ENCODE results near the gene NAPB.

Gene NAPB

GRCh38 chr20:23401051-23401450 is 20.2 kb downstream of the NAPB start:
- no peak overlapping the region for H3K27ac ChIP-seq (ENCODE audit: low read depth, low read length)
- H3K9me3 ChIP-seq (ENCODE audit: control insufficient read depth, insufficient read depth, low read depth, low read length) = no peaks in the 10 kb centered on the region
- no peak overlapping the region for H3K9ac ChIP-seq (ENCODE audit: low read length)
- no peaks in the 10 kb centered on the region for H3K4me1 ChIP-seq (ENCODE audit: control insufficient read depth, insufficient read depth, low read length)
- peaks cover 27% of the 10 kb centered on the region for H3K36me3 ChIP-seq (ENCODE audit: control insufficient read depth, insufficient read depth, low read length)
- H3K27me3 ChIP-seq (ENCODE audit: control insufficient read depth, insufficient read depth, low read length) = no peaks in the 10 kb centered on the region
- H3K4me3 ChIP-seq (ENCODE audit: low read depth, low read length) = no peak overlapping the region

GRCh38 chr20:23399568-23400241 is 21.6 kb downstream of the NAPB start:
- Histone ChIP-seq H3K4me3 (ENCODE audit: low read depth, low read length) (no peak overlapping the region), H3K9me3 (ENCODE audit: control insufficient read depth, insufficient read depth, low read depth, low read length) (no peaks in the 10 kb centered on the region), H3K4me1 (ENCODE audit: control insufficient read depth, insufficient read depth, low read length) (no peaks in the 10 kb centered on the region), H3K27me3 (ENCODE audit: control insufficient read depth, insufficient read depth, low read length) (no peaks in the 10 kb centered on the region), H3K27ac (ENCODE audit: low read depth, low read length) (no peak overlapping the region), H3K36me3 (ENCODE audit: control insufficient read depth, insufficient read depth, low read length) (peaks cover 35% of the 10 kb centered on the region), H3K9ac (ENCODE audit: low read length) (no peak overlapping the region)

DNA sequence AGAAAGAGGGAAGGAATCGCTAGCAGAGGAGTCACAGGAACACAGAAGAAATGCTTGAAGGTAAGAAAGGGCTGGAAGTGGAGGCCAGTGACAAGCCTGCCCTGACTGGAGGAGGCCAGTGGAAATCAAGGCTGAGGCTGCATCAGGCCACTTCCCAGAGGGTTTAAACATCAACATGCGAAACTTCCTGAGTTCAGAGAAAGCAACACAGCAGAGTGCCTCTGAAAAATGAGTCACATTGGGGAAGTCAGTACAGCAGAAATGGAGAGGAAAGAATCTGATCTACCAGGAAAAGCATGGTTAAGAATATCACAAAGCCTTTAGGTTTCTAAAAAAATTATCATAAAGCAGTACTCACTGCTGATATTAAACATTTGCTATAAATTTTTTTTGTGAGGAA is 23.3 kb downstream of the NAPB start:
- Histone ChIP-seq H3K9ac (ENCODE audit: low read length) (no peak overlapping the region), H3K4me3 (ENCODE audit: low read depth, low read length) (no peak overlapping the region), H3K36me3 (ENCODE audit: control insufficient read depth, insufficient read depth, low read length) (peaks cover 52% of the 10 kb centered on the region), H3K27me3 (ENCODE audit: control insufficient read depth, insufficient read depth, low read length) (no peaks in the 10 kb centered on the region), H3K27ac (ENCODE audit: low read depth, low read length) (no peak overlapping the region), H3K4me1 (ENCODE audit: control insufficient read depth, insufficient read depth, low read length) (no peaks in the 10 kb centered on the region), H3K9me3 (ENCODE audit: control insufficient read depth, insufficient read depth, low read depth, low read length) (no peaks in the 10 kb centered on the region)

DNA sequence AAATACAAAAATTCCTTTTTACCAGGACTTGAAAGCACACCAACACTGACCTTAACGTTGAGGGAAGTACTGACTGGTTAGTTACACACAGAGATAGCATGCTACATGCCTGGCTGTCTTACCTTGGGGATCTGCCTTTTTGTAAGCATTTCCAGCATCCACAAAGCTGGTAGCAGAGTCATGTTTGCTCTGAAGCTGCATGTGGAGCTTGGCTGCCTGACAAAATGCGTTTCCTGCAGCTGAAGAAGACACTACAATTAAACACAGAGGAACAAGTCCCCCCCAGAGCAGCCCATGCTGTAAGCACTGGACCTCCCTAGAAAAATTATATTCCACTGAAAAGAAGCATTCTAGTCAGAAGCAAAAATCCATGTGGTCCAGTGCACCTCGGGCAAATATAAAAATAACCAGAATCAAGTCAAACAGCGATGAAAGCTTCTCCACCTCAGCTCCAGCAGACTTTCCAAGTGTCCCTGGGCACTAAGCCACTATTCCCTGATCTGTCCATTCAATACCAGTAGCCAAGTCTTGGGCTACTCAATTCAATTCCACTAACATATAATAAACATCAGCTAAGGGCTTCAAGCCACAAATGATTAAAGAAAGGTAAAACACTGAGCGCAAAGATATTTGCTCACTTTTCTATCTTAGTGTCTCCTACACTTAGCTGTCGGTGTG is 24.2 kb downstream of the NAPB start:
- H3K36me3 ChIP-seq (ENCODE audit: control insufficient read depth, insufficient read depth, low read length) = peaks cover 49% of the 10 kb centered on the region
- no peaks in the 10 kb centered on the region for H3K9me3 ChIP-seq (ENCODE audit: control insufficient read depth, insufficient read depth, low read depth, low read length)
- no peak overlapping the region for H3K27ac ChIP-seq (ENCODE audit: low read depth, low read length)
- no peaks in the 10 kb centered on the region for H3K27me3 ChIP-seq (ENCODE audit: control insufficient read depth, insufficient read depth, low read length)
- no peak overlapping the region for H3K4me3 ChIP-seq (ENCODE audit: low read depth, low read length)
- H3K4me1 ChIP-seq (ENCODE audit: control insufficient read depth, insufficient read depth, low read length) = peaks cover 3% of the 10 kb centered on the region; the same call in 1 of the 2 replicates
- H3K9ac ChIP-seq (ENCODE audit: low read length) = no peak overlapping the region

DNA sequence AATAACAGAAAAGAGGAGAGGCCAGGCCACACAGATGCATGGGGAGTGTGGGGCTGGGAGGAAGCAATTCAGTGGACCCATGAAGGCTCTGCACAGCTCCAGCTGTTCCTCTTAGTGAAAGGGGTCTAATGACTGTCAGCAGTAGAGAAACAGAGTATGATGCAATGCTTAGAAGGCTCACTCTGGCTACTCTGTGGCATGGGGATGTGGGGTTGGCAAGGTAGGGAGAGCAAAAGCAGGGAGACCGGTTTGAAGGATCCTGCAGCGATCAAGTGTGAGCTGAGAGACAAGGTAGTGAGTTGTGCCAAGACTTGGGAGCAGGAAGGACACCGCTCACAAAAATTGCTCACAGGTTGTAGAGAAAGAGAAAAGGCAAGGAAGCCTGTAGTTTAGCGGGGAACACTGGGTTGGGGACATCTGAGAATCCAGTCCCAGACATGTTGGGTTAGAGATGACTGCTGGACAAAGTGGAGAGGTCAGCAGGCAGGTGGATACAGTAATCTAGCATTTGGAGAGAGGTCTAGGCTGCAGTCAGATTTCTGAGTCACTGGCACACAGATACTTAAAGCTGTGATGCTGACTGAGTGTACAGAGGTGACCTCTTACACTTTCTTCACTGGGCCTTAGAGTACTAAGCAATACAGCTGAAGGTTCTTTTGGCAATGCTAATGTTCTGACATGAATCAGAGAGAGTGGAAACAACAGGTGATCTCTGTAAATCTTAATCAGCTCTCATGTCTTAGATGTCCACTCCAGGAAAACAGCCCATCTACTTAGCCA is 27.1 kb downstream of the NAPB start:
- Histone ChIP-seq H3K4me3 (ENCODE audit: low read depth, low read length) (no peak overlapping the region), H3K9ac (ENCODE audit: low read length) (no peak overlapping the region), H3K36me3 (ENCODE audit: control insufficient read depth, insufficient read depth, low read length) (peaks cover 48% of the 10 kb centered on the region), H3K27ac (ENCODE audit: low read depth, low read length) (no peak overlapping the region), H3K9me3 (ENCODE audit: control insufficient read depth, insufficient read depth, low read depth, low read length) (no peaks in the 10 kb centered on the region), H3K27me3 (ENCODE audit: control insufficient read depth, insufficient read depth, low read length) (no peaks in the 10 kb centered on the region), H3K4me1 (ENCODE audit: control insufficient read depth, insufficient read depth, low read length) (peaks cover 18% of the 10 kb centered on the region)

GRCh38 chr20:23391707-23392310 is 29.5 kb downstream of the NAPB start:
- Histone ChIP-seq H3K9me3 (ENCODE audit: control insufficient read depth, insufficient read depth, low read depth, low read length) (no peaks in the 10 kb centered on the region), H3K9ac (ENCODE audit: low read length) (no peak overlapping the region), H3K4me3 (ENCODE audit: low read depth, low read length) (no peak overlapping the region), H3K27ac (ENCODE audit: low read depth, low read length) (no peak overlapping the region), H3K36me3 (ENCODE audit: control insufficient read depth, insufficient read depth, low read length) (peaks cover 66% of the 10 kb centered on the region), H3K27me3 (ENCODE audit: control insufficient read depth, insufficient read depth, low read length) (no peaks in the 10 kb centered on the region), H3K4me1 (ENCODE audit: control insufficient read depth, insufficient read depth, low read length) (peaks cover 18% of the 10 kb centered on the region)

- Histone ChIP-seq H3K27ac (ENCODE audit: low read depth, low read length) (no peak overlapping the region), H3K9ac (ENCODE audit: low read length) (no peak overlapping the region), H3K27me3 (ENCODE audit: control insufficient read depth, insufficient read depth, low read length) (no peaks in the 10 kb centered on the region), H3K4me1 (ENCODE audit: control insufficient read depth, insufficient read depth, low read length) (peaks cover 18% of the 10 kb centered on the region), H3K36me3 (ENCODE audit: control insufficient read depth, insufficient read depth, low read length) (peaks cover 70% of the 10 kb centered on the region), H3K9me3 (ENCODE audit: control insufficient read depth, insufficient read depth, low read depth, low read length) (no peaks in the 10 kb centered on the region), H3K4me3 (ENCODE audit: low read depth, low read length) (no peak overlapping the region)
Measured at GRCh38 chr20:23390091-23390774, 31.1 kb downstream of the NAPB start.

GRCh38 chr20:23387118-23387443 is 34.2 kb downstream of the NAPB start:
- H3K9ac ChIP-seq (ENCODE audit: low read length) = no peak overlapping the region
- H3K36me3 ChIP-seq (ENCODE audit: control insufficient read depth, insufficient read depth, low read length) = peaks cover 60% of the 10 kb centered on the region
- H3K9me3 ChIP-seq (ENCODE audit: control insufficient read depth, insufficient read depth, low read depth, low read length) = no peaks in the 10 kb centered on the region

DNA sequence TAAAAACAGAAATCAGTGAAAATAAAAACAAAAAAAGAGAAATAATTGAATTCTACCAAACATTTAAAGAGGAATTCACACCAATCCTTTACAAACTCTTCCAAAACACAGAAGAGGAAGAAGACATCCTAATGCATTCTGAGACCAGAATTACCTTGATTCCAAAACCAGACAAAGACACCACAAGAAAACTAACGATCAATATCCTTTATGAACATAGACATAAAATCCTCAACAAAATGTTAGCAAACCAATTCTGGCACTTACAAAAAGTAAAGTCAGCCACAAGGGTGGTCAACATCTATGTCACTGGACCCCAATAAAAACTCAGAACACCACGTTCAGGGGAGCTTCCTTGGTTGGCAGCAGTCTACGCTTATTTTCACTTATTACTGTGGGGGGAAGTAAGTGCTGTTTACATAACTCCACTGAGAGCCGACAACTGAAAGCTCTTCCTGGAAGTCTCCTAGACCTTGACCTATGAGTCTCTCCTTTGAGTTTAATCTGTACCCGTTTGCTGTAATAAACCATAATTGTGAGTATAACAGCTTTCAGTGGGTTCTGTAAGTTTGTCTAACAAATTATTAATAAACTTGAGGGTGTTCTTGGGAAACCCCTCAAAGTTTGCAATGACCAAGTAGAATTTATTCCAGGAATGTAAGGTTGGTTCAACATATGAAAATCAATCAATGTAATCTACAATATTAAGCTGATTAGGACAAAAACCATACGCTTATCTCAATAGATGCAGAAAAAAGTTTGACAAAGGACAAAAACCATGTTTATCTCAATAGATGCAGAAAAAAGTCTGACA is 34.8 kb downstream of the NAPB start:
- no peak overlapping the region for H3K9ac ChIP-seq (ENCODE audit: low read length)
- no peak overlapping the region for H3K27ac ChIP-seq (ENCODE audit: low read depth, low read length)
- H3K9me3 ChIP-seq (ENCODE audit: control insufficient read depth, insufficient read depth, low read depth, low read length) = no peaks in the 10 kb centered on the region
- peaks cover 65% of the 10 kb centered on the region for H3K36me3 ChIP-seq (ENCODE audit: control insufficient read depth, insufficient read depth, low read length)
- no peaks in the 10 kb centered on the region for H3K27me3 ChIP-seq (ENCODE audit: control insufficient read depth, insufficient read depth, low read length)
- H3K4me3 ChIP-seq (ENCODE audit: low read depth, low read length) = no peak overlapping the region
- peaks cover 9% of the 10 kb centered on the region for H3K4me1 ChIP-seq (ENCODE audit: control insufficient read depth, insufficient read depth, low read length)

More at GRCh38 chr20:23387118-23387443, 34.2 kb downstream of the NAPB start:
- Histone ChIP-seq H3K4me3 (ENCODE audit: low read depth, low read length) (no peak overlapping the region), H3K27me3 (ENCODE audit: control insufficient read depth, insufficient read depth, low read length) (no peaks in the 10 kb centered on the region), H3K4me1 (ENCODE audit: control insufficient read depth, insufficient read depth, low read length) (peaks cover 15% of the 10 kb centered on the region), H3K27ac (ENCODE audit: low read depth, low read length) (no peak overlapping the region)

GRCh38 chr20:23381876-23382275 is 39.4 kb downstream of the NAPB start:
- H3K4me1 ChIP-seq (ENCODE audit: control insufficient read depth, insufficient read depth, low read length) = no peaks in the 10 kb centered on the region
- no peaks in the 10 kb centered on the region for H3K27me3 ChIP-seq (ENCODE audit: control insufficient read depth, insufficient read depth, low read length)
- no peak overlapping the region for H3K27ac ChIP-seq (ENCODE audit: low read depth, low read length)
- H3K9ac ChIP-seq (ENCODE audit: low read length) = no peak overlapping the region
- no peak overlapping the region for H3K4me3 ChIP-seq (ENCODE audit: low read depth, low read length)
- peaks cover 61% of the 10 kb centered on the region for H3K36me3 ChIP-seq (ENCODE audit: control insufficient read depth, insufficient read depth, low read length)
- H3K9me3 ChIP-seq (ENCODE audit: control insufficient read depth, insufficient read depth, low read depth, low read length) = no peaks in the 10 kb centered on the region

All from HUES6 (cell line).